ENCODE results near the gene FBXL19.

DNA sequence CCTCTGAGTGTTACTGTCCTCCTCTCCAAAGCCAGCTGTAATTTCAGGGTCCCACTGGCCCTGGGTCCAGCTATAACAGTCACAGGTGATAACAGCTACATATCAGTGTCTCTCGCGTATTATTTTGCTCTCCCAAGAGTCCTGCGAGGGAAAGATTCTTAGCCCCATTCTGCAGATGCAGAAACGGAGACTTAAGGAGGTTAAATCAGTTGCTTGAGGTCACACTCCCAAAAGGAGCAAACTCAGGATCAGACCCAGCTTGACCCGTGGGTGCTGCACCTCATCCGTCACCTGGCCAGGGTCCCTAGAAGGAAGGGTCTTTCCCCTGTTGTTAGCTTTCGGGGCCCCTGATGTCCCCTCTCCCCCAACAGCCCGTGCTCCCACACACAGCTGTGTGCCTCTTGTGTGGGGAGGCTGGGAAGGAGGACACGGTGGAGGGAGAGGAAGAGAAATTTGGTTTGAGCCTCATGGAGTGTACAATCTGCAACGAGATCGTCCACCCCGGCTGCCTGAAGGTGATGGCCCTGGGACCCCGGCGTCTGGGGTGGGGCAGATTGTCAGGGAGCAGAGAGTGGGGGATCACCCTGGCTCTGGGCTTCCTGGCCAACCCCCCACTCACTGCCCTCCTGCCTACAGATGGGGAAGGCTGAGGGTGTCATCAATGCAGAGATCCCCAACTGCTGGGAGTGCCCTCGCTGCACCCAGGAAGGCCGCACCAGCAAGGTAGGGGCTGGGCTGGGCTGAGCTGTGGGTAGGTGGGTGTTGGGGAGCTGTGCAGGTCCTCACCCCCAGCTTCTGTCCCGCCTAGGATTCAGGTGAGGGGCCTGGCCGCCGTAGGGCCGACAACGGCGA lies 3.8 kb downstream of the FBXL19 start:
- TF ChIP-seq CTCF (conservative IDR thresholded peaks at IDR 0.05 in 1 of 2, IDR thresholded peaks at IDR 0.05 in 1 of 2; ENCODE audit: extremely low read depth in 1 of 2, insufficient read depth in 1 of 2, low read depth in 1 of 2, low read length in 2 of 2) (no peak), EZH2 (IDR thresholded peaks at IDR 0.05; ENCODE audit: borderline replicate concordance, low read length) (no peak)
